OCI-LY7 (cell line): ENCODE measurements around the gene HOGA1. TPM values are rescaled to one million over a fixed set of nuclear protein-coding genes. Genes with fewer than 3 reads are reported as not detected.
"Not testable (repeated sequence)": the region's sequence is repeated elsewhere in the genome, so short reads cannot be mapped to it uniquely, and the experiment has no call there.

Experiments
- BruUV-seq: library from RNA; stranded (reverse); fragments of 400-500 nt; replicated peaks from 2 replicates; lab custom pipeline; 2021; lab: Mats Ljungman, UMichigan
- CTCF ChIA-PET: fragments of 300-600 bp; sonication (Branson Sonifier 250); formaldehyde crosslinking; loops from one replicate; lab custom pipeline; 2022; ENCODE audit warnings: antibody characterized with exemption; ENCODE audit not compliant: unreplicated experiment; lab: Charles Lee
- POLR2A ChIA-PET: fragments of 300-600 bp; sonication (Branson Sonifier 250); formaldehyde crosslinking; loops from one replicate; lab custom pipeline; 2022; ENCODE audit warnings: antibody characterized with exemption; lab: Charles Lee
- DNase-seq: peaks from one replicate; pipeline ENCODE4 v3.0.0-alpha.2; 2015; ENCODE audit warnings: low spot score
- H2AFZ ChIP-seq: fragments of 200-600 bp; sonication (generic), shearing (Covaris generic); 2 replicates; pipeline ENCODE4 v1.6.1; 2014; ENCODE audit warnings: mild to moderate bottlenecking, antibody characterized with exemption, low read length, moderate library complexity
- H3K27ac ChIP-seq: fragments of 200-600 bp; sonication (generic); 2 replicates; pipeline ENCODE4 v1.5.1; 2014; ENCODE audit warnings: mixed run types, low read depth, mild to moderate bottlenecking, moderate library complexity, low read length, inconsistent platforms; ENCODE audit not compliant: poor library complexity, severe bottlenecking
- H3K36me3 ChIP-seq: fragments of 200-600 bp; sonication (generic); 2 replicates; pipeline ENCODE4 v1.6.1; 2014; ENCODE audit warnings: mild to moderate bottlenecking, antibody characterized with exemption, low read length, moderate library complexity, mixed read lengths; ENCODE audit not compliant: insufficient read depth
- H3K4me1 ChIP-seq: fragments of 200-600 bp; sonication (generic); 2 replicates; pipeline ENCODE4 v1.5.1; 2014; ENCODE audit warnings: mild to moderate bottlenecking, low read length; ENCODE audit not compliant: insufficient read depth, poor library complexity, severe bottlenecking
- H3K4me2 ChIP-seq: fragments of 200-600 bp; sonication (generic); 2 replicates; pipeline ENCODE4 v1.6.1; 2014; ENCODE audit warnings: mild to moderate bottlenecking, low read length
- H3K4me3 ChIP-seq: fragments of 200-600 bp; sonication (generic); 2 replicates; pipeline ENCODE4 v1.5.1; 2014; ENCODE audit warnings: mild to moderate bottlenecking, low read depth, low read length; ENCODE audit not compliant: poor library complexity, severe bottlenecking
- H3K79me2 ChIP-seq: fragments of 200-600 bp; sonication (generic); 2 replicates; pipeline ENCODE4 v1.6.1; 2016; ENCODE audit warnings: low read depth, mild to moderate bottlenecking, low read length, moderate library complexity, mixed read lengths; ENCODE audit not compliant: insufficient read depth
- H3K9me2 ChIP-seq: fragments of 200-600 bp; sonication (generic); 2 replicates; pipeline ENCODE4 v1.6.1; 2016; ENCODE audit warnings: mild to moderate bottlenecking, low read length, mixed read lengths; ENCODE audit not compliant: insufficient read depth
- H3K9me3 ChIP-seq: fragments of 200-600 bp; sonication (generic); 2 replicates; pipeline ENCODE4 v1.6.1; 2014; ENCODE audit warnings: mild to moderate bottlenecking, mixed run types, low read length, mixed read lengths
- H4K20me1 ChIP-seq: fragments of 200-600 bp; sonication (generic); 2 replicates; pipeline ENCODE4 v1.6.1; 2014; ENCODE audit warnings: mild to moderate bottlenecking, antibody characterized with exemption, low read length, moderate library complexity, mixed read lengths; ENCODE audit not compliant: insufficient read depth
- intact Hi-C: fragments of 100-400 bp; cut with micrococcal nuclease; formaldehyde crosslinking; loops from one replicate; pipeline ENCODE4 v1.10.0; 2022; ENCODE audit not compliant: unreplicated experiment
- total RNA-seq, 2 experiments: library from RNA; depleted of rRNA in 1 of 2; stranded (reverse); fragments of >200 nt in 1 of 2; shearing (Covaris generic) in 1 of 2; gene quantifications; 2 replicates each; pipeline ENCODE4 v1.2.3, GENCODE V29; 2014 to 2022

Gene HOGA1
- total RNA-seq, 2 experiments from 2014 or later, result 0.25 TPM; not detected in 1

- not testable (repeated sequence) for H3K27ac ChIP-seq
Measured at GRCh38 chr10:97555541-97555940, 28.6 kb upstream of the HOGA1 start.

GRCh38 chr10:97560731-97561381, 23.3 kb upstream of the HOGA1 start:
- H4K20me1 ChIP-seq, DNase-seq, H3K4me1 ChIP-seq, H3K27ac ChIP-seq, H3K4me2 ChIP-seq, H3K4me3 ChIP-seq, POLR2A ChIA-PET, intact Hi-C loops, H2AFZ ChIP-seq, H3K9me3 ChIP-seq, H3K9me2 ChIP-seq, H3K79me2 ChIP-seq, BruUV-seq, CTCF ChIA-PET, H3K36me3 ChIP-seq: not testable (repeated sequence)

More at GRCh38 chr10:97555541-97555940, 28.6 kb upstream of the HOGA1 start:
- H3K79me2 ChIP-seq, H4K20me1 ChIP-seq, H2AFZ ChIP-seq, H3K9me3 ChIP-seq, H3K4me1 ChIP-seq, H3K4me2 ChIP-seq, H3K9me2 ChIP-seq, DNase-seq, BruUV-seq, intact Hi-C loops, CTCF ChIA-PET, H3K36me3 ChIP-seq, POLR2A ChIA-PET, H3K4me3 ChIP-seq: not testable (repeated sequence)

DNA sequence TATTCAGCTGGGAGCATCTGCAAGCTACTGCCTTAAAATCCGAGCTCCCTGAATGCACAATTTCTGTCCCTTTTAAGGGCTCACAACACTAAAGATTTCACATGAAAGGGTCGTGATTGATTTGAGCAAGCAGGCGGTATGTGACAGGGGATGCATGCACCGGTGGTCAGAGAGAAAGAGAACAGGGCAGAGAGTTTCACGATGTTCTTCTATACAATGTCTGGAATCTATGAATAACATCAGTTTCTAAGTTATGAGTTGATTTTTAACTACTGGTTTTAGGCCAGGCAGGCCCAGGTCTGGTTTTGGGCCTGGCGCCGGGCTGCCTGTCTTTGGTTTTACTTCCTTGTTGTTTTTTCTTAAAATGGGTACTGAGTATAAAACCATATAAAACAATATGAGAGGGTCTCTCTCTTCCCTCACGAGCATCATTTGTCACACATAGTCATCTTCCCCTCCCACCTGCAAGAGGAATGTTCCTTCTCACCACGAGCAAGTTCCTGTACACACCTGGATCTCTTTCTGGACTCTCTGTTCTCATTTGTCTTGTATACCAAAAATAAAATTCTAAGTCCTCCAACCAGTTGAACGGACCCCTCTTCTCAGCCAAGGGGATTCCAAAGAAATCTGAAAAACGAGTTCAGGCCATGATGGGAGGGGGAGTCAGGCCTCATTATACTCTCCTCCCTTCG, 22.7 kb upstream of the HOGA1 start:
- H3K36me3 ChIP-seq, POLR2A ChIA-PET: not testable (repeated sequence)

GRCh38 chr10:97562329-97562728, 21.9 kb upstream of the HOGA1 start:
- H3K4me2 ChIP-seq, intact Hi-C loops, H3K36me3 ChIP-seq, H3K9me2 ChIP-seq, H3K9me3 ChIP-seq, H3K27ac ChIP-seq, H4K20me1 ChIP-seq, DNase-seq, H3K79me2 ChIP-seq, H2AFZ ChIP-seq, H3K4me1 ChIP-seq, BruUV-seq, CTCF ChIA-PET, POLR2A ChIA-PET, H3K4me3 ChIP-seq: not testable (repeated sequence)

More for the DNA sequence above, 22.7 kb upstream of the HOGA1 start:
- BruUV-seq, H3K9me3 ChIP-seq, H2AFZ ChIP-seq, DNase-seq, H3K4me1 ChIP-seq, H3K79me2 ChIP-seq, H4K20me1 ChIP-seq, H3K4me3 ChIP-seq, H3K4me2 ChIP-seq, H3K27ac ChIP-seq, intact Hi-C loops, CTCF ChIA-PET, H3K9me2 ChIP-seq: not testable (repeated sequence)
